Measurements from ENCODE around the gene LSM10.

LSM10 gene

GRCh38 chr1:36397378-36398230, at the start of gene LSM10:
Gene LSM10 (minus strand): TSS chr1:36397908. CDS start chr1:36394129, 3,779 bp downstream.
- DNase-seq = peak; percentile 74

DNA sequence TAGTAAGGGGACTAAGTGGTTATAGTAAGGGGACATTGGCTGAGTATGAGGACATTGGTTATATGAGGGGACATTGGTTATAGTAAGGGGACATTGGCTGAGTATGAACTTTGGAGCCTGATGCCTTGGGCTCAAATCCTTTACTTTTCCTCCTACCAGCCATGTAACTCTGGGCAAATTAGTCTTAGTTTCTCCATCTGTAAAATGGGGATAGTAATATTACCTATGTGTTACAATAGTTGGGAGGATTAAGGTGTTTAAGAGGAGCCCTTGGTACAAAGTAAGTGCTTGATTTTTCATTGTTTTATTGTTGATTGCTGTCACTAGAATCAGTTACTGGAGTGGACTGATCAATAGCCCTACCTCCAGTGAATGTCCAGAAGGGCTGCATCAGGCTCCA, 49.7 kb upstream of the LSM10 start:
- no peak for DNase-seq

DNA sequence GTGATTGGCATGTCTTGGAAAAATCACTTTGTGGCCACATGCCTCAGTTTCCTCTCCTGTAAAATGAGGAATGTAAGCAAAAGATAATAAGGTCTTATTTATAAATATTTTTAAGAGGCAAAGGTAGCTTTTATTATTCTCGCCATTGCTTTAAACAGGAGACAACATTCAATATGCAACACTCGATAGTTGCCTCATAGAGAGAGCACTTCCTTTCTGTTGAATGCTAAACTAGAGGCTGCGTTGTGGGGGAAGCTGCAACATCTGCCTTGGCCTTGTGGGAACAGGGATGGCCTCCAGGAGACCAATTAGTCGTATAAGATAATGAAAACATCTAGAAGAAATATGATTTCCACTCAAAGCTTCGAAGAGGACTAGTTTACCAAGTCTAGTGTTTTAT, 49.0 kb upstream of the LSM10 start:
- no peak for DNase-seq

DNA sequence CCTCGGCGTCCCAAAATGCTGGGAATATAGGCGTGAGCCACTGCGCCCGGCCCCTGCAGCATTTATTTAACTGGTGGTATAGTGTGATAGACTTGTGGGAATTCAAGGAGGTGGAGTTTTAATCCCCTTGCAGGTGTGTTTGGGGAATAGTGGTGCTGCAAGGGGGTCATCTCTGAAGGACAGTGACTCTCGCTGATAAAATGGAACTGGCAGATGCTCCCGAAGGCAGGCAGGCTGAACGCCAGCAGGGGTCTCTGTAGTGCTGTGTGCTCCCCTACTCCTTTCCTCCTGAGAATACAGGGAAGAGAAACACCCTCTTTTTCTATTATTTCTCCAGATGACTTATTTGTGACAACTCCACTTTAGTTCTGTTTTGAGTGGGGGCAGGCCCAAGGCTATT, 48.6 kb upstream of the LSM10 start:
- peak; percentile 58 for DNase-seq

GRCh38 chr1:36443297-36443696, 45.6 kb upstream of the LSM10 start:
- DNase-seq = no peak

DNA sequence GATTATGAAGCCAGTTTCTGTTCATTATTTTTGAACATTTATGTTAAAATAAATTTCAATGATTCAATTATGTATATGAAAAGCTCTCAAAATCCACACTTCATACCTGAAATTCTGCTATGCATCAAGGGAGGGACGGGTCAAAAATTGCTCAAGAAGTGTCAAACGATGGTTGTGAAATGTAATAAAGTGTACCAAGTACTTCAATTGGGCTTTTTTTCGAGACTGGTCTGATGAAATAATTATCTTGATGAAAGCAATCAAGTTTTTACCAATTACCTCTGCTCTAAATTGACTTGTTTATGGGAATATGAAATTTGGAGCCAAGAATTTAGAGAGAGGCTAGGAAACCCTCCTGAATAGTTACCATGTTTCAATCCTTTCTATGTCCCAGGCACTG, 44.6 kb upstream of the LSM10 start:
- DNase-seq = no peak

- no peak for DNase-seq
Measured at GRCh38 chr1:36440646-36441045, 42.9 kb upstream of the LSM10 start.

DNA sequence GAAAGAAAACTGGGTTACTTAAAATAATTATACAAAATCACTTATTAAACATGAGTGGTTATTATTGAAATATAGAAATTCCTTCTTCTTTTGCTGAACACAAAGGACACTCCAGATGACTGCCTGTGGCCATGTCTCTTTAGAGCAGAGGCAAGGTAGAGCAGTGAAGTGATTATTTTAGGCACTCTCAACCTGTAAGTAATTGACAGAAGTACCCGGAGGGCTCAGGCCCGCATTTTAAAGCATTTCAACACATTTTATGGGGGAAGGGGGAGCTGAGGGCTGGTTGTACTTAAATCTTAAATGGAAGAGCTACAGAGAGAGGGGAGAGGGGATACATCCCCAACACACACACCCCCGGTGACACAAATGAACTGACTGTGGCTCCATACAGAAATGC, 42.3 kb upstream of the LSM10 start:
- DNase-seq = no peak

DNA sequence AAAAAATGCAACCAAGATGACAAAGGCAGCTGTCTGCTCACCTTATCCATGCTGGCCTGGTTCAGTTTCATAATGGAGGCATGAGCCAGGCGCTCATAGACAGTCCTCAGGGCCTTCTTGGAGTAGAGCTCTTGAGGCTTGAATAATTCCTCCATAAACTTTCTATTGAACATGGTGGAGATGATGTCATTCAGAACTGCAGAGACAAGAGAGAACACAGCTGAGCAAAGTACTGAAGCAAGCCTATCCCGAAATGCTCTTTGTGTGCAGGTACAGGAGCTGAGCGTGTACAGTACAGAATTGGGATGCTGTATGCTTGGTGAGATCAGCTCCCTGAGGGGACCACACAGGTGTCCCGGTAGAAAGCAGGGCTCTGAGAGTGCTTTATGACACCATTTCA, 41.0 kb upstream of the LSM10 start:
- DNase-seq = no peak

GRCh38 chr1:36436821-36437220, 39.1 kb upstream of the LSM10 start:
- DNase-seq = no peak

DNA sequence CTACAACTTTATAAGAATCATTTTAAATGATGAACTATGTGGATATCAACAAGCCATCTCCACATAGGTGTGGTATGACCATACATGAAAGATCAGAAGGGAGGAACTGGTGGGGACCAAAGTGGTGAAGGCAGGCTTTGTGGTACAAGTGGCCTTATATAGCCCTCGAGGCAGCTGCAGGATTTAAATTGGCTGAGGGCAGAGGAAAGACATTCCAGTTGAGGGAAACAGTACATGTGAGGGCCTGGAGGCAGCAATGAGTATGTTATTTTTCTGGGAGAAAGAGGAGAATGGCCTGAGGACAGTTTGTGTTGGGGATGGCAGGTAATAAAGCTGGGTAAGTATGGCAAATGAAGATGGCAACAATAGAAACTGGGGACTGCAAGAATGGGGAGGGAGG, 35.4 kb upstream of the LSM10 start:
- no peak for DNase-seq

GRCh38 chr1:36432616-36433015, 34.9 kb upstream of the LSM10 start:
- no peak for DNase-seq

DNA sequence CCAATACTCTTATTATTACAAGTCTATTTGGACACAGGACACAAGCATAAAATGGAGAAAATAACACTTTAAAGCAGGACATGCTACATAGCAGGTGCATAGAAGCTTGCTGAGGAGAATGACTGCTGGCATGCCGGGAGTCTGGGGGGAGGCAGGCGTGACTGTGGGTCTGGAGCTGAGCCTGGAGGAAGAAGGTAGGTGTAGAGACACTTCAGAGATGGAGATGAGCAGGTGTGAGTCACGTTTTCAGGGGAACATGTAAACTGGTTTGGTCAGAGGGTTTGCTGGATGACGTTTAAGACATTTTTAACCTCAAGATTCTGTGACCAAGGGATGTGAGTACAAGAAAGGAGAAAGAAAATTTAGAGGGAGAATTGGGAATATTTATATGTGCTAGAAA, 28.1 kb upstream of the LSM10 start:
- no peak for DNase-seq

- DNase-seq = no peak
Measured at GRCh38 chr1:36421649-36422048, 23.9 kb upstream of the LSM10 start.

DNA sequence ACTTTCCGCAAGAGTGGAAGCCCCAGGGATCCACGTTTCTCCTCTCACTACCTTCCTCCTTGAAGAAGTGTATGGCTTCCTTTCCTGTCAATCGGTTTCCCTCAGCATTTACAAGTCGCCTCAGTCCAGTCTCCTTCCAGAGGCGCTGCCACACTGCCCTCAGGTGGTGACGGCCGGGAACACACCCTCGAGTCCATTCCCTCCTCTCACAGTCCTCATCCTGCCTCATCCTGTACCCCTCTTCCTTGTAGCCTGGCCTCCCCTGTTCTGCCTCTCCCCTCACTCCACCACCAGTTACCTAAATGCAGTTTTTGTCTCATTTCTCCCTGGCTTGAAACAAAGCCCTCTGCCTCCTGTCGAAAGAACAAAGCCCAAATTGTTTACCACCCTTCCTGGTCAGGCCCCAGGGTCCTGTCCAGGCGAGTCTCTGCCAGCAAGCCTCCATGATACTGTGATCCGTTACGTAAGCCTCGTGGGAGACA, 23.2 kb upstream of the LSM10 start:
- DNase-seq = peak; percentile 76

GRCh38 chr1:36420409-36420808, 22.7 kb upstream of the LSM10 start:
- no peak for DNase-seq

DNA sequence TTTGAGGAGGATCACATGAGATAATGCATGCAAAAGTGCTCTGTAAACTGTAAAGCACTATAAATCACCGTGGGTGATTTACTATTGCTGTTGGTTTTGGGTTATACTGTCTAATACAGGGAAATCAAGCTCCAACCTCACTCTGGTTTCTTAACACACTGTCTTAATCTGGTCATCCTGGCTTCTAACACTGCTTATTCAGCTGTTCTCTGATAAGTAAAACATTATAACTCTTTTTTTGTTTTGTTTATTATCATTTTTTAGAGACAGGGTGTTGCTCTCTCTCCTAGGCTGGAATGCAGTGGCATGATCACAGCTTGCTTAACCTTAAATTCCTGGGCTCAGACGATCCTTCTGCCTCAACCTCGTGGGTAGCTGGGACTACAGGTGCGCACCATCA, 21.9 kb upstream of the LSM10 start:
- no peak for DNase-seq

GRCh38 chr1:36419140-36419539, 21.4 kb upstream of the LSM10 start:
- no peak for DNase-seq

DNA sequence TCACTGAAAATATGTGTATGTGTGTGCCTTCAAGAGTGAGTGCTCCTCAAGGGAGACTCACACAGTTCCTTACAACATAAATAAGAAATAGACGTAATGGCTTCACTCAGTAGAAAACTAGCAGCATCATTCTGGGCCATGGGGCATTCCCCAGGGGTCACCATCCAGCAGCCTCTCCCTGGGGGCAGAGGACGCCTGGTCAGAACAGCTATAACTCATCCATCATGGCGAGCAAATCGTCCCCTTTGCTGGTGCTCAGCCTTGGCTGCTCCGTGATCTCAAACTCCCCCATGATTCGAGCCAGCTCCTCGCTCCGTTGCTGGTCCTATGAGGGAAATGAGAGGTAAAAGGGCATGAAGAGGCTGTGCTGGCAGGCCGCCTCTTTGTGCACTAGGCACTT, 20.2 kb upstream of the LSM10 start:
- no peak for DNase-seq

- DNase-seq = no peak
Measured at GRCh38 chr1:36415661-36416326, 18.1 kb upstream of the LSM10 start.

DNA sequence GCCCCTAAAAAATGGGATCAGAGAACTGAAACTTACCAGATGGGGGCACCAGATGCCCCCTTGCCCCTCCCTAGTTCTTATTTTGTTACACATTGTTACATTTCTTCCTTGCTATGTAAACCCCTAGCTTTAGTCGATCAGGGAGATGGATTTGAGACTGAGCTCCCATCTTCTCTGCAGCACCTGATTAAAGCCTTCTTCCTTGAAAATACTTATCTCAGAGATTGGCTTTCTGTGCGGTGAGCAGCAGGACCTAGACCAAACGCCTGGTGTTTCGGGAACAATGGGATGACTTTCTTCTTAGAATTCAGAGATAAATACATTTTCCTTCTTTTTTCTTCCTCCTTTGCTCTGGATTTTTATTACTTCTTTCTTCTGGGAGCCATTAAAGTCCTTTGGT, 16.7 kb upstream of the LSM10 start:
- DNase-seq = no peak

GRCh38 chr1:36411674-36412648, 14.3 kb upstream of the LSM10 start:
- no peak for DNase-seq

DNA sequence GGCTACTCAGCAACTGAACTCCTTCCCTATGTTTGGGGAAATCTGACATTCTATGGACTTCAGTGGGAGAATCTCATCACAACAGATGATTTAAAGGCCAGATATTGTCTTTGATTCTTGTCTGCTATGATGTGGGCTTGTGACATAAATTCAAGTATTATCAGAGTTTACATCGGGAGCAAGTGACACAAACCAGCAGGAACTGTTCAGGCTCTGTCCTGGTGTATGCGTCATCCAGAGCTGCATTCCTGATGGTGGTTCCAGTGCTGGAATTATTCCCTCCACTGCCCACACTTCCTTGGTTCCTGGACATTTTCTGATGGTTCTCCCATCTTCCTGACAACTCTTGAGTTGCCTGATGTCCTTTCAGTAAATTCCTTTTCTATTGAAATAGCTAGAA, 10.8 kb upstream of the LSM10 start:
- DNase-seq = no peak

Data from NCI-H1694 (cell line).